Neural progenitor cell (in vitro differentiated cells): ENCODE measurements around the gene MCUB.

Source experiments
- CTCF ChIP-seq: fragments of 200-600 bp; sonication (generic); IDR thresholded peaks from 2 replicates; pipeline ENCODE4 v1.5.1; 2017; ENCODE audit warnings: antibody characterized with exemption, mild to moderate bottlenecking
- EZH2phosphoT487 ChIP-seq: fragments of 200-600 bp; sonication (generic); IDR thresholded peaks from 2 replicates; pipeline ENCODE4 v1.6.1; 2017; ENCODE audit warnings: antibody characterized with exemption

GRCh38 chr4:109718759-109719158 is 158.7 kb downstream of the MCUB start:
- TF ChIP-seq CTCF (no peak), EZH2phosphoT487 (no peak)
